SU-DHL-6 (cell line): ENCODE data around the gene SPAG9.

ENCODE experiments used
- H2AFZ ChIP-seq: fragments of 200-600 bp; sonication (generic); 2 replicates; pipeline ENCODE4 v1.6.1; 2014; ENCODE audit warnings: low read depth, mild to moderate bottlenecking, moderate library complexity, mixed read lengths, antibody characterized with exemption, low read length; ENCODE audit not compliant: severe bottlenecking
- H3F3A ChIP-seq: fragments of 200-600 bp; shearing (Covaris generic); 2 replicates; pipeline ENCODE4 v1.6.0; 2016; ENCODE audit warnings: antibody characterized with exemption, mild to moderate bottlenecking; ENCODE audit not compliant: insufficient read depth
- H3K27ac ChIP-seq: fragments of 200-600 bp; sonication (generic); 2 replicates; pipeline ENCODE4 v1.5.1; 2016; ENCODE audit warnings: low read depth, mild to moderate bottlenecking, low read length, moderate library complexity, mixed read lengths
- H3K27me3 ChIP-seq: fragments of 200-600 bp; sonication (generic), shearing (Covaris generic); 2 replicates; pipeline ENCODE4 v1.6.0; 2014; ENCODE audit warnings: mild to moderate bottlenecking, low read length
- H3K36me3 ChIP-seq: fragments of 200-600 bp; sonication (generic); 2 replicates; pipeline ENCODE4 v1.6.1; 2014; ENCODE audit warnings: mild to moderate bottlenecking, low read length, mixed read lengths
- H3K4me2 ChIP-seq: fragments of 300-600, 200-600 bp; shearing (Covaris generic), sonication (generic); 2 replicates; pipeline ENCODE4 v1.6.0; 2014; ENCODE audit warnings: low read length, low read depth, mild to moderate bottlenecking; ENCODE audit not compliant: poor library complexity, severe bottlenecking
- H3K4me3 ChIP-seq: fragments of 200-600 bp; sonication (generic); 2 replicates; pipeline ENCODE4 v1.5.1; 2014; ENCODE audit warnings: antibody characterized with exemption, low read length, mild to moderate bottlenecking, mixed read lengths; ENCODE audit not compliant: insufficient read depth, poor library complexity, severe bottlenecking
- H3K79me2 ChIP-seq: fragments of 200-600 bp; sonication (generic); 2 replicates; pipeline ENCODE4 v1.6.1; 2014; ENCODE audit warnings: mild to moderate bottlenecking, low read length, moderate library complexity; ENCODE audit not compliant: insufficient read depth
- H3K9ac ChIP-seq: fragments of 200-600 bp; sonication (generic); 2 replicates; pipeline ENCODE4 v1.7.0; 2014; ENCODE audit warnings: mild to moderate bottlenecking, low read length
- H3K9me2 ChIP-seq: fragments of 200-600 bp; sonication (generic); replicated peaks from 2 replicates; pipeline ENCODE4 v1.6.1; 2014; ENCODE audit warnings: low read length; ENCODE audit not compliant: insufficient read depth
- H3K9me3 ChIP-seq: fragments of 200-600 bp; sonication (generic); 2 replicates; pipeline ENCODE4 v1.6.1; 2014; ENCODE audit warnings: low read length, mixed read lengths; ENCODE audit not compliant: insufficient read depth
- H4K20me1 ChIP-seq: fragments of 200-600 bp; sonication (generic); 2 replicates; pipeline ENCODE4 v1.6.1; 2014; ENCODE audit warnings: low read depth, mild to moderate bottlenecking, antibody characterized with exemption, low read length, moderate library complexity, mixed read lengths
- CTCF ChIP-seq: fragments of 200-600 bp; sonication (generic); IDR thresholded peaks from one replicate; pipeline ENCODE4 v1.5.1; 2017; ENCODE audit warnings: antibody characterized with exemption, mild to moderate bottlenecking, low read length, moderate library complexity; ENCODE audit not compliant: insufficient read depth, poor library complexity, severe bottlenecking
- EZH2phosphoT487 ChIP-seq: fragments of 200-600 bp; sonication (generic), shearing (Covaris generic); conservative IDR thresholded peaks from 2 replicates; pipeline ENCODE4 v1.6.1; 2018; ENCODE audit warnings: mild to moderate bottlenecking, antibody characterized with exemption, low read length, moderate library complexity, mixed read lengths

SPAG9 gene

GRCh38 chr17:51036084-51036483 lies 84.6 kb downstream of the SPAG9 start:
- Histone ChIP-seq H3K4me3 (no peak overlapping the region), H2AFZ (no peak overlapping the region), H3K9ac (no peak overlapping the region), H3F3A (no peaks in the 10 kb centered on the region), H3K4me2 (no peak overlapping the region), H3K27me3 (no peaks in the 10 kb centered on the region), H3K9me3 (no peaks in the 10 kb centered on the region), H3K27ac (no peak overlapping the region), H3K36me3 (no peaks in the 10 kb centered on the region), H3K9me2 (no peaks in the 10 kb centered on the region), H3K79me2 (no peaks in the 10 kb centered on the region), H4K20me1 (no peaks in the 10 kb centered on the region)
- TF ChIP-seq CTCF (no peak), EZH2phosphoT487 (no peak)

- H3K27ac ChIP-seq: no peak overlapping the region
- H3K36me3 ChIP-seq: no peaks in the 10 kb centered on the region
- no peaks in the 10 kb centered on the region for H3K79me2 ChIP-seq
- H3K9ac ChIP-seq: no peak overlapping the region
- no peaks in the 10 kb centered on the region for H3K9me2 ChIP-seq
- H3K9me3 ChIP-seq: no peaks in the 10 kb centered on the region
- H3K4me2 ChIP-seq: no peak overlapping the region
- no peak for TF ChIP-seq EZH2phosphoT487
- TF ChIP-seq CTCF: no peak
- H2AFZ ChIP-seq: no peak overlapping the region
- H3F3A ChIP-seq: no peaks in the 10 kb centered on the region
- no peak overlapping the region for H3K4me3 ChIP-seq
- H4K20me1 ChIP-seq: no peaks in the 10 kb centered on the region
- no peaks in the 10 kb centered on the region for H3K27me3 ChIP-seq
Measured at GRCh38 chr17:51035431-51035830, 85.2 kb downstream of the SPAG9 start.

GRCh38 chr17:51034800-51035199 lies 85.9 kb downstream of the SPAG9 start:
- no peak for TF ChIP-seq CTCF
- no peak for TF ChIP-seq EZH2phosphoT487
- Histone ChIP-seq H3K9me3 (no peaks in the 10 kb centered on the region), H3K9ac (no peak overlapping the region), H3K27me3 (no peaks in the 10 kb centered on the region), H3F3A (no peaks in the 10 kb centered on the region), H3K4me3 (no peak overlapping the region), H3K9me2 (no peaks in the 10 kb centered on the region), H4K20me1 (no peaks in the 10 kb centered on the region), H3K4me2 (no peak overlapping the region), H3K79me2 (no peaks in the 10 kb centered on the region), H3K36me3 (no peaks in the 10 kb centered on the region), H2AFZ (no peak overlapping the region), H3K27ac (no peak overlapping the region)

GRCh38 chr17:51032850-51033249 lies 87.8 kb downstream of the SPAG9 start:
- Histone ChIP-seq H3K9me2 (no peaks in the 10 kb centered on the region), H3K79me2 (no peaks in the 10 kb centered on the region), H3K9me3 (no peaks in the 10 kb centered on the region), H4K20me1 (no peaks in the 10 kb centered on the region), H3K27me3 (no peaks in the 10 kb centered on the region), H3K9ac (no peak overlapping the region), H2AFZ (no peak overlapping the region), H3K4me2 (no peak overlapping the region), H3K27ac (no peak overlapping the region), H3K36me3 (no peaks in the 10 kb centered on the region), H3K4me3 (no peak overlapping the region), H3F3A (no peaks in the 10 kb centered on the region)
- TF ChIP-seq EZH2phosphoT487 (no peak), CTCF (no peak)
